ENCODE results near the gene PARP11.

GRCh38 chr12:3872800-3873636 lies at the start of gene PARP11:
- TF ChIP-seq EZH2 (IDR thresholded peaks at IDR 0.05) (no peak), ZFX (IDR thresholded peaks at IDR 0.05) (peak; percentile 27; the same call in 1 of the 2 replicates), POLR2A (IDR thresholded peaks at IDR 0.05; ENCODE audit: borderline replicate concordance, extremely low read depth, insufficient read depth, insufficient read length) (no peak), REST (IDR thresholded peaks at IDR 0.05; ENCODE audit: low read depth) (no peak), CEBPB (IDR thresholded peaks at IDR 0.05; ENCODE audit: low read depth) (no peak), RAD21 (IDR thresholded peaks at IDR 0.05; ENCODE audit: low read depth) (no peak), EZH2phosphoT487 (IDR thresholded peaks at IDR 0.05; ENCODE audit: borderline replicate concordance) (no peak), ZNF274 (IDR thresholded peaks at IDR 0.05; ENCODE audit: low read depth, low read length) (no peak), ZBTB33 (IDR thresholded peaks at IDR 0.05; ENCODE audit: extremely low read depth, insufficient replicate concordance, low read length) (no peak)
- TF ChIP-seq, protein P1, sequence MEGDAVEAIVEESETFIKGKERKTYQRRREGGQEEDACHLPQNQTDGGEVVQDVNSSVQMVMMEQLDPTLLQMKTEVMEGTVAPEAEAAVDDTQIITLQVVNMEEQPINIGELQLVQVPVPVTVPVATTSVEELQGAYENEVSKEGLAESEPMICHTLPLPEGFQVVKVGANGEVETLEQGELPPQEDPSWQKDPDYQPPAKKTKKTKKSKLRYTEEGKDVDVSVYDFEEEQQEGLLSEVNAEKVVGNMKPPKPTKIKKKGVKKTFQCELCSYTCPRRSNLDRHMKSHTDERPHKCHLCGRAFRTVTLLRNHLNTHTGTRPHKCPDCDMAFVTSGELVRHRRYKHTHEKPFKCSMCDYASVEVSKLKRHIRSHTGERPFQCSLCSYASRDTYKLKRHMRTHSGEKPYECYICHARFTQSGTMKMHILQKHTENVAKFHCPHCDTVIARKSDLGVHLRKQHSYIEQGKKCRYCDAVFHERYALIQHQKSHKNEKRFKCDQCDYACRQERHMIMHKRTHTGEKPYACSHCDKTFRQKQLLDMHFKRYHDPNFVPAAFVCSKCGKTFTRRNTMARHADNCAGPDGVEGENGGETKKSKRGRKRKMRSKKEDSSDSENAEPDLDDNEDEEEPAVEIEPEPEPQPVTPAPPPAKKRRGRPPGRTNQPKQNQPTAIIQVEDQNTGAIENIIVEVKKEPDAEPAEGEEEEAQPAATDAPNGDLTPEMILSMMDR (IDR thresholded peaks at IDR 0.05 in 2 of 3, conservative IDR thresholded peaks at IDR 0.05 in 1 of 3; ENCODE audit: borderline replicate concordance in 1 of 3, insufficient read depth in 1 of 3, low read depth in 2 of 3, low read length in 2 of 3): no peak

Data from HCT116 (cell line).